H9 (cell line): Measurements from ENCODE around the gene PITX1. TPM values are rescaled to one million over a fixed set of nuclear protein-coding genes. Genes with fewer than 3 reads are reported as not detected.

Experiments used
- DNase-seq: peaks from one replicate; pipeline ENCODE4 v3.0.0-alpha.2; 2017
- H2AFZ ChIP-seq: one replicate; pipeline ENCODE4 v1.6.1; 2013; ENCODE audit warnings: mild to moderate bottlenecking, low read length, control low read depth, moderate library complexity
- H2AK5ac ChIP-seq: 2 replicates; pipeline ENCODE4 v1.6.1; 2013; ENCODE audit warnings: low read length, control low read depth, mixed read lengths; ENCODE audit not compliant: insufficient read length
- H2BK120ac ChIP-seq: one replicate; pipeline ENCODE4 v1.6.1; 2013; ENCODE audit warnings: low read depth, mild to moderate bottlenecking, low read length, control low read depth, inconsistent platforms; ENCODE audit not compliant: poor library complexity, severe bottlenecking
- H2BK12ac ChIP-seq: 2 replicates; pipeline ENCODE4 v1.6.1; 2013; ENCODE audit warnings: low read length, control low read depth, mixed read lengths, low read depth; ENCODE audit not compliant: insufficient read length
- H2BK15ac ChIP-seq: 2 replicates; pipeline ENCODE4 v1.6.1; 2013; ENCODE audit warnings: low read depth, low read length, control low read depth
- H2BK20ac ChIP-seq: one replicate; pipeline ENCODE4 v1.6.1; 2013; ENCODE audit warnings: low read depth, mild to moderate bottlenecking, low read length, control low read depth, inconsistent platforms; ENCODE audit not compliant: poor library complexity, severe bottlenecking
- H2BK5ac ChIP-seq: 2 replicates; pipeline ENCODE4 v1.6.1; 2013; ENCODE audit warnings: low read length, control low read depth, mixed read lengths; ENCODE audit not compliant: insufficient read length
- H3K14ac ChIP-seq: 2 replicates; pipeline ENCODE4 v1.6.1; 2013; ENCODE audit warnings: low read length, control low read depth; ENCODE audit not compliant: insufficient read depth
- H3K18ac ChIP-seq: 2 replicates; pipeline ENCODE4 v1.6.1; 2013; ENCODE audit warnings: low read depth, mild to moderate bottlenecking, mixed read lengths, low read length, control low read depth; ENCODE audit not compliant: insufficient read length
- H3K23ac ChIP-seq: 2 replicates; pipeline ENCODE4 v1.6.1; 2013; ENCODE audit warnings: low read length, control low read depth, mixed read lengths, low read depth; ENCODE audit not compliant: insufficient read length
- H3K23me2 ChIP-seq: 2 replicates; pipeline ENCODE4 v1.6.1; 2013; ENCODE audit warnings: low read depth, mild to moderate bottlenecking, mixed read lengths, low read length, control low read depth; ENCODE audit not compliant: insufficient read length, poor library complexity, severe bottlenecking
- H3K27ac ChIP-seq: 2 replicates; pipeline ENCODE4 v1.5.1; 2013; ENCODE audit warnings: low read length, control low read depth, mixed read lengths, low read depth; ENCODE audit not compliant: insufficient read length
- H3K27me3 ChIP-seq: 2 replicates; pipeline ENCODE4 v1.6.1; 2013; ENCODE audit warnings: low read length, control low read depth, inconsistent platforms; ENCODE audit not compliant: insufficient read depth
- H3K4ac ChIP-seq: 2 replicates; pipeline ENCODE4 v1.6.1; 2013; ENCODE audit warnings: low read depth, mild to moderate bottlenecking, control low read depth, inconsistent platforms, low read length, moderate library complexity
- H3K4me1 ChIP-seq: 2 replicates; pipeline ENCODE4 v1.6.1; 2013; ENCODE audit warnings: low read length, control low read depth, inconsistent platforms; ENCODE audit not compliant: insufficient read depth
- H3K4me2 ChIP-seq: 2 replicates; pipeline ENCODE4 v1.6.1; 2013; ENCODE audit warnings: low read length, control low read depth, mixed read lengths; ENCODE audit not compliant: insufficient read length, insufficient read depth
- H3K56ac ChIP-seq: 2 replicates; pipeline ENCODE4 v1.6.1; 2013; ENCODE audit warnings: low read depth, mild to moderate bottlenecking, mixed read lengths, low read length, control low read depth; ENCODE audit not compliant: insufficient read length
- H3K79me1 ChIP-seq: 2 replicates; pipeline ENCODE4 v1.6.1; 2013; ENCODE audit warnings: low read depth, mild to moderate bottlenecking, moderate library complexity, low read length, control low read depth, inconsistent platforms; ENCODE audit not compliant: insufficient read depth, poor library complexity, severe bottlenecking
- H3K79me2 ChIP-seq: 2 replicates; pipeline ENCODE4 v1.6.1; 2013; ENCODE audit warnings: low read length, control low read depth, inconsistent platforms; ENCODE audit not compliant: insufficient read depth
- H3K9ac ChIP-seq: 2 replicates; pipeline ENCODE4 v1.6.1; 2013; ENCODE audit warnings: low read length, control low read depth, mixed read lengths; ENCODE audit not compliant: insufficient read length; ENCODE audit errors: extremely low read depth
- H3K9me3 ChIP-seq: one replicate; pipeline ENCODE4 v1.6.1; 2013; ENCODE audit warnings: low read depth, low read length, inconsistent platforms; ENCODE audit not compliant: control insufficient read depth
- H3T11ph ChIP-seq: one replicate; pipeline ENCODE4 v1.6.1; 2013; ENCODE audit warnings: mild to moderate bottlenecking, low read length, control low read depth, inconsistent platforms
- H4K20me1 ChIP-seq: one replicate; pipeline ENCODE4 v1.6.1; 2013; ENCODE audit not compliant: control insufficient read depth, insufficient read length, insufficient read depth
- H4K5ac ChIP-seq: 2 replicates; pipeline ENCODE4 v1.6.1; 2013; ENCODE audit warnings: low read depth, mild to moderate bottlenecking, mixed read lengths, low read length, control low read depth; ENCODE audit not compliant: insufficient read length
- H4K8ac ChIP-seq: replicated peaks from 2 replicates; pipeline ENCODE4 v1.6.1; 2013; ENCODE audit warnings: low read length, control low read depth, mixed read lengths, low read depth; ENCODE audit not compliant: insufficient read length
- H4K91ac ChIP-seq: 2 replicates; pipeline ENCODE4 v1.6.1; 2013; ENCODE audit warnings: low read depth, mild to moderate bottlenecking, moderate library complexity, mixed read lengths, low read length, control low read depth; ENCODE audit not compliant: insufficient read length
- H3K27ac Mint-ChIP-seq, 3 experiments: 2 replicates in 2 of 3; 3 replicates in 1 of 3; pipeline ENCODE4 v1.8.0; 2020 to 2021; ENCODE audit warnings: mixed read lengths in 3 of 3, mild to moderate bottlenecking in 1 of 3, moderate library complexity in 1 of 3
- H3K27me3 Mint-ChIP-seq: 2 replicates; pipeline ENCODE4 v1.8.0; 2021; ENCODE audit warnings: low read depth, mild to moderate bottlenecking, moderate library complexity, mixed read lengths
- H3K36me3 Mint-ChIP-seq, 3 experiments: 2 replicates in 2 of 3; 3 replicates in 1 of 3; pipeline ENCODE4 v1.8.0; 2020 to 2021; ENCODE audit warnings: low read depth in 3 of 3, mixed read lengths in 3 of 3; ENCODE audit not compliant: insufficient read depth in 1 of 3
- H3K4me1 Mint-ChIP-seq, 2 experiments: 2 replicates each; pipeline ENCODE4 v1.8.0; 2020; ENCODE audit warnings: mixed read lengths in 2 of 2
- H3K4me3 Mint-ChIP-seq, 2 experiments: 2 replicates in 1 of 2; 3 replicates in 1 of 2; pipeline ENCODE4 v1.8.0; 2020 to 2021; ENCODE audit warnings: mild to moderate bottlenecking in 2 of 2, mixed read lengths in 2 of 2, moderate library complexity in 1 of 2
- H3K9me3 Mint-ChIP-seq, 2 experiments: 2 replicates in 1 of 2; 3 replicates in 1 of 2; pipeline ENCODE4 v1.8.0; 2020; ENCODE audit warnings: mild to moderate bottlenecking in 2 of 2, mixed read lengths in 2 of 2, moderate library complexity in 1 of 2
- CTCF ChIP-seq: fragments of 200-600 bp; sonication (generic); conservative IDR thresholded peaks from 3 replicates; pipeline ENCODE4 v1.8.0; 2021; ENCODE audit warnings: antibody characterized with exemption, mild to moderate bottlenecking
- WGBS: extraction: QIAGEN DNeasy Blood & Tissue Kit; methylation state at CpG from one replicate; pipeline ENCODE4 v1.1.7; 2013; ENCODE audit warnings: missing lambda C conversion rate, low lambda C conversion rate, mixed read lengths; ENCODE audit not compliant: insufficient read length; ENCODE audit errors: extremely low coverage; 5-methylcytosine and 5-hydroxymethylcytosine counted together
- total RNA-seq: library from RNA; stranded (reverse); gene quantifications from 2 replicates; pipeline ENCODE4 v1.2.1, GENCODE V29; 2021

Gene PITX1
- total RNA-seq, 1 experiment from 2014 or later = not detected

DNA sequence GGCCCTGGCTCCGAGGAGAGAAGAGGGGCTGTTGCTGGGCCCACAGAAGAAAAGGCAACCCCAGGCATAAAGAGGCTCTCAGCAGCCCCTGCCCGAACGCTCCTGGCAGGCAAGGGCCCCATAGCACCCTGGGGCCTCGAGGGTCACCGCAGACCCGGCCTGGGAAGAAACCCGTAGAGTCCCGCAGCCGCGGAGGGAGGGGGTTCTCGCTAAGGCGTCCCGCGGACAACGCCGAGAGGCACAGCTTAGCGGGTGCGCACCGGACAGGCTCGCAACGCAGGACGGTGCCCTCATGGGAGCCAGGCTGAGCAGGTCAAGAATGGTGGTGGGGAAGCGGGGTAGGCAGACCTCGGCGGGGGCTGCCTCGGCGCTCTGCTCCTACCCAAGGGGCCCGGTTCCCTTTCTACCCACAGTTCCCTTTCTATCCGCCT, 6.7 kb downstream of the PITX1 start:
- H3K4me1 ChIP-seq = no peaks in the 10 kb centered on the region
- peaks cover 2% of the 10 kb centered on the region for H3K23me2 ChIP-seq
- peak; percentile 53 for DNase-seq
- no peak overlapping the region for H2BK5ac ChIP-seq
- H3K9me3 ChIP-seq = no peaks in the 10 kb centered on the region
- H3K18ac ChIP-seq = no peak overlapping the region
- no peaks in the 10 kb centered on the region; a peak in 1 of 7 replicates for H3K36me3 Mint-ChIP-seq
- H3K9me3 Mint-ChIP-seq = peaks cover 0 to 10% of the 10 kb centered on the region in 2 experiments; a peak in 2 of 5 replicates
- H3K4me2 ChIP-seq = peak overlapping the region; percentile 45
- H4K5ac ChIP-seq = no peak overlapping the region
- H4K20me1 ChIP-seq = no peaks in the 10 kb centered on the region
- H4K91ac ChIP-seq = no peak overlapping the region
- no peak overlapping the region; the same call in 1 of the 2 replicates for H2BK15ac ChIP-seq
- no peak overlapping the region for H2AFZ ChIP-seq
- H3K27ac ChIP-seq = no peak overlapping the region
- H4K8ac ChIP-seq = no peak overlapping the region
- no peak overlapping the region for H2BK20ac ChIP-seq
- no peaks in the 10 kb centered on the region for H3K79me2 ChIP-seq
- H3T11ph ChIP-seq = no peak overlapping the region
- peaks cover 11 to 39% of the 10 kb centered on the region in 2 experiments for H3K4me1 Mint-ChIP-seq
- no peak overlapping the region for H3K27ac Mint-ChIP-seq
- no peaks in the 10 kb centered on the region for H3K79me1 ChIP-seq
- peaks cover 70% of the 10 kb centered on the region for H3K27me3 ChIP-seq
- no peak overlapping the region for H3K4ac ChIP-seq
- H3K9ac ChIP-seq = no peak overlapping the region
- H3K56ac ChIP-seq = no peak overlapping the region
- no peak overlapping the region for H2BK120ac ChIP-seq
- no CpG with 5 or more reads among the region's 29 CpGs for WGBS
- H3K14ac ChIP-seq = no peak overlapping the region
- no peak overlapping the region for H2BK12ac ChIP-seq
- peak overlapping the region in 1 of 2 experiments; percentile 72; a peak in 3 of 5 replicates for H3K4me3 Mint-ChIP-seq
- H2AK5ac ChIP-seq = no peak overlapping the region
- peaks cover 100% of the 10 kb centered on the region for H3K27me3 Mint-ChIP-seq
- H3K23ac ChIP-seq = no peak overlapping the region
- no peak for TF ChIP-seq CTCF
